Stimulated activated CD4-positive, alpha-beta T cell treated with anti-CD3 and anti-CD28 coated beads, Interleukin-4, amount 100 ng/mL, for 4 hours (primary cell): ENCODE measurements around the gene EVI5.
"Not testable (repeated sequence)": the region's sequence is repeated elsewhere in the genome, so short reads cannot be mapped to it uniquely, and the experiment has no call there.

Experiments
- DNase-seq, 2 experiments: peaks; one replicate each; pipeline ENCODE4 v3.0.0-alpha.2; 2020

The EVI5 gene

DNA sequence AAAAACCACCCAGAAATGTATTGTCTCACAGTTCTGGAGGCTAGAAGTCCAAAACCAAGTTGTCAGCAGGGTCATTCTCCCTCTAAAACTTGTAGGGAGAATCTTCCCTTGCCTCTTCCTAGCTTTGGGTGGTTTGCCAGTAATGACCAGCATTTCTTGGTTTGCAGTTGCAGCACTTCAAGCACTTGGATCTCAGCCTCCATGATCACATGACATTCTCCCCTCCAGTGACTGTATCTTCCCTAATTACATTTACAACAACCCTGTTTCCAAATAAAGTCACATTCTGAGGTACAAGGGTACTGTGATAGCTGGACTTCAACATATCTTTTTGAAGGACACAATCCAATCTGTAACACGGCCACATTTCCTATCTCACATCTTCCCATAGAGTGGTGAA, 37.2 kb downstream of the EVI5 start:
- no peak for DNase-seq

DNA sequence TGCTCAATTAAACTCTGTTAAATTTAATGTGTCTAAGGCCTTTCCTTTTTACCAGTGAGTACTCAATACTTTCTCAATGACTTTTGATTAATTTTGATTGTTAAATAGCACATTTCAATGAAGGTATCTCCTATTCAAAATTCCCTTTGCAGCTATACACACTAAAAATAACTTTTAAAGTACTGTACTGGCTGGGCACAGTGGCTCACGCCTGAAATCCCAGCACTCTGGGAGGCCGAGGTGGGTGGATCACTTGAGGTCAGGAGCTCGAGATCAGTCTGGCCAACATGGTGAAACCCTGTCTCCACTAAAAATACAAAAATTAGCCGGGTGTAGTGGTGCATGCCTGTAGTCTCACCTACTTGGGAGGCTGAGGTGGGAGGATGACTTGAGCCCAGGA, 38.7 kb downstream of the EVI5 start:
- not testable (repeated sequence) for DNase-seq

DNA sequence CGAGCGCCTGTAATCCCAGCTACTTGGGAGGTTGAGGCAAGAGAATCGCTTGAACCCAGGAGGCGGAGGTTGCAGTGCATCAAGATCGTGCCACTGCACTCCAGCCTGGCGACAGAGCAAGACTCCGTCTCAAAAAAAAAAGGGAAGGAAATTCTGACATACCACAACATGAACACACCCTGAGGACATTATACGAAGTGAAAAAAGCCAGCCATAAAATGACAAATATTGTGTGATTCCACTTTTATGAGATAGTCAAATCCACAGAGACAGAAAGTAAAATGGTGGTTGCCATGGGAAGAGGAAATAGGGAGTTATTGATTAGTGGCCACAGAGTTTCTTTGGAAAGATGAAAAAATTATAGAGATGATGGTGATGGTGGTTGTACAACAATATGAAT, 41.7 kb downstream of the EVI5 start:
- no peak for DNase-seq

DNA sequence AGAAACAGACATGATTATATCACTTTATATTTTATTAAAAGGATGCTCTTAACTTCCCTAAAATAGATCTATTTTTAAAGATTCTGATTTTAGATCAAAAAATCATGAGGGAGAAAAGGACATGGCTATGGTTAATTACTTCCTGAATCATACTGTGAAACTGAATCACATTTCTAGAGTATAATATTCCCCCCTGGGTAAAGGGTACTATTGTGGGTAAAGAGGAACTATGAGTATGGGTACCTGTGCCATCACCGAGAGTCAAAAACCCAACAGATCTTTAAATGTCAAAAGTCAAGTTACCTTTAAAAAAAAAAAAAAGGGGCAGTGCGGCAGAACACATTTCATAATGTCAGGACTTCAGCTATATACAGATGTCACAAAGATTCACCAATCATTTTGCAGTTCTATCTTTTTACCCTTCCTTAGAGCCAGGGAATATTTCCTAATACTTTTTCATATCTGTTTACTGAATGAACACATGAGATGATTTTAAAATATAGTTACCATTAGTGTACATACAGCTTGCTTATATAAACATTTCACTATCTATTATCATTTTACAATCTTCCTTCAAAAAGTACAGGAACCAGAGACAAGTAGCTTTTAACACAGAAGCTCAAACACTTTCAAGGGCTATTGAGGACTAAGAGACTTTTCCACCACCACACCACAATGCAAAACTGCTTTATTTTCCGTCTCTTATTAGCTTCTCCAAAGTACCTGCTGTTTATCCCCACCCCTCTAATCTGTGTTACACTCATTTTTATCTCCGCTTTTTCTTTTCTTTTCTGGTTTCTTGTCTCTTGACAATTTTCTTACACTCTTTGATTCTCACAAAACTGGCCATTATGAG, 45.0 kb downstream of the EVI5 start:
- DNase-seq: no peak

DNA sequence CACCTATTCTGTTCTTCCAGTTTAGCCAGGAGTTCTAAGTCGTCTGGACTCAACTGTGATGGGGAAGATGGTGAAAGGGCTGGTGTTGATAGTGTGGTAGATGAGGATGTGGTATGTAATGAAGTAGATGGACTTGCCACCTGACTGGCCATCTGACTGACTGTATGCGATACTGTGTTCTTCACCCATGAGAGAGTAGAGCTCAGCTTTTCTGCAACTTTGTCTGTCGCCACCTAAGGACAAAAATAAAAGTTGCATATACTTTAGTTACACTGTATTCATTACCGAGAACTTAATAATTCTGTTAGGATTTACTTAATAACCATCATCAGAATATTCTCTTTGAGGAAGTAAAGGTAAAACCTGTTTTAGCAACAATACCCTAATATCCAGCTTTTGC, 48.5 kb downstream of the EVI5 start:
- DNase-seq: no peak

DNA sequence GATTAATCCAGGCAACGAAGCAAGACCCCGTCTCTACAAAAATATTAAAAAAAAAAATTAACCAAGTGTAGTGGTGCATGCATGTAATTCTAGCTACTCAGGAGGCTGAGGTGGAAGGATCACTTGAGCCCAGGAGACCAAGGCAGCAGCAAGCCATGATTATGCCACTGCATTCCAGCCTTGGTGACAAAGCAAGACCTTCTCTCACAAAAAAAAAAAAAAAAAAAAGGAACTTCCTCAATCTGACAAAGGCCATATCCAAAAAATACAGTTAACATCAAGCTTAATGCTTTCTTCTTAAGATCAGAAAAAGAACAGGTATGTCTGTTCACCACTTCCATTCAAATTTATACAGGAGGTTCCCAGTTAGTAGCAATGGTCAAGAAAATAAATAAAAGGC, 54.4 kb downstream of the EVI5 start:
- DNase-seq: no peak

DNA sequence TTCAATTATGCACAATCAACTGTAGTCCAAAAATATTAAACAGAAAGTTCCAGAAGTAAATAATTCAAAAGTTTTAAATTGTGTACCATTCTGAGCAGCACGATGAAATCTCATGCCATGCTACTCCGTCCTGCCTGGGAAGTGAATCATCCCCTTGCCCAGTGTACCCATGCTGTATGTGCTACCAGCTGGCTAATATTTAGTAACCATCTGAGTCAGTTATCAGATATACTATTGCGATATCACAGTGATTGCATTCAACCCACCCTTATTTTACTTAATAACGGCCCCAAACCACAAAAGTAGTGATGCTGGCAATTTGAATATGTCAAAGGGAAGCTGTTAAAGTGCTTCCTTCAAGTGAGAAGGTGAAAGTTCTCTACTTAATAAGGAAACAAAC, 56.2 kb downstream of the EVI5 start:
- no peak for DNase-seq

DNA sequence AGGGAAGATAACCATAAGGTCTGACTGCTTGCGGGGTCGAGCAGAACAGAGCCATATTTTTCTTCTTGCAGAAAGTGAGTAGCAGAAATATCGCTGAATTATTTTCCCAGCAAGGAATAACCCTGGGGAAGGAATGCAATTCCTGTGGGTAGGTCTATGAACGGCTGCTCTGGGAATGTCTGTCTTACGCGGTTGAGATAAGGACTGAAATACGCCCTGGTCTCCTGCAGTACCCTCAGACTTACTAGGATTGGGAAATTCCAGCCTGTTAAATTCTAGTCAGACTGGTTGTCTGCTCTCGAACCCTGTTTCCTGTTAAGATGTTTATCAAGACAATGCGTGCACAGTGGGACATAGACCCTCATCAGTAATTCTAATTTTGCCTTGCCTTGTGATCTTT, 61.2 kb downstream of the EVI5 start:
- DNase-seq: not testable (repeated sequence)

DNA sequence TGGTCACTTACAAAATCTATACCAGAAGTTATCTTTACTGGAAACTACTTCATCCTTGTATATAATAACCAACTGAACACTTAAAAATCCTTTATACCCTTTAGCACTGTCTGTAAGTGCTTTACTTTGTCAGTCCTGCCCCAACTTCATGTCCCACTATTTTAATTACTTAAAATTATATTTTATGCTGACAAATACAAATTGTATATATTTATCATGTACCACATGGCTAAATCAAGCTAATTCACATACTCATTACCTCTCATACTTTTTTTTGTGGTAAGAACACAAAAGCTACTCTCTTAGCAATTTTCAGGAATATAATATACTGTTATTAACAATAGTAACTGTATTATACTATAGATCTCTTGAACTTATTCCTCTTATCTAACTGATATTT, 63.0 kb downstream of the EVI5 start:
- no peak for DNase-seq

DNA sequence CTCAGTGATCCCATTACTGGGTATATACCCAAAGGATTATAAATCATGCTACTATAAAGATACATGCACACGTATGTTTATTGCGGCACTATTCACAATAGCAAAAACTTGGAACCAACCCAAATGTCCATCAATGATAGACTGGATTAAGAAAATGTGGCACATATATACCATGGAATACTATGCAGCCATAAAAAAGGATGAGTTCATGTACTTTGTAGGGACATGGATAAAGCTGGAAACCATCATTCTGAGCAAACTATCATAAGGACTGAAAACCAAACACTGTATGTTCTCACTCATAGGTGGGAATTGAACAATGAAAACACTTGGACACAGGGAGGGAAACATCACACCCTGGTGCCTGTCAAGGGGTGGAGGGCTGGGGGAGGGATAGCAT, 63.8 kb downstream of the EVI5 start:
- not testable (repeated sequence) for DNase-seq

DNA sequence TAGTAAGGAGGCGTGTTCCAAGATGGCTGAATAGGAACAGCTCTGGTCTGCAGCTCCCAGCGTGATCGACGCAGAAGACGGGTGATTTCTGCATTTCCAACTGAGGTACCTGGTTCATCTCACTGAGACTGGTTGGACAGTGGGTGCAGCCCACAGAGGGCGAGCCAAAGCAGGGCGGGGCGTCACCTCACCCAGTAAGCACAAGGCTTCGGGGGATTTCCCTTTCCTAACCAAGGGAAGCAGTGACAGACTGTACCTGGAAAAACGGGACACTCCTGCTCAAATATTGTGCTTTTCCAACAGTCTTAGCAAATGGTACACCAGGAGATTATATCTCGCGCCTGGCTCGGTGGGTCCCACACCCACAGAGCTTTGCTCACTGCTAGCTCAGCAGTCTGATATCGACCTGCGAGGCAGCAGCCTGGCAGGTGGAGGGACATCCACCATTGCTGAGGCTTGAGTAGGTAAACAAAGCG, 69.4 kb downstream of the EVI5 start:
- DNase-seq: not testable (repeated sequence)

DNA sequence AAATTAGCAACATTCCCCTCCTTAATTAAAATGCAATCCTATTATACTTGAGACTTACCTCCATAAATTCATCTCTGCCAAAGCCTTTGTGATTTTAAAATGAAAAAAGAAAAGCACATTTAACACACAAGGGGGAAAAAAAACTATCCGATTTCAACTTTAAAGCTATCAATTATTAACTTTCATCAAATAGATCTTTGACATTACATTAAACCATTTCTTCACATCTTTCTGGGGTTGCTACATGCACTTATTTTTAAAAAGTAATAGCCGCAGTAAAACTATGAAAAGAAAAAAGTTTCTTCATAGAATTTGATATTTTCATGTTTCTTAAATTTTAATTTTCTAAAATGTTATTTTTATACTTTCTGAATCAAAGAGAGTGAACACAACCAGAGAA, 71.0 kb downstream of the EVI5 start:
- no peak for DNase-seq

DNA sequence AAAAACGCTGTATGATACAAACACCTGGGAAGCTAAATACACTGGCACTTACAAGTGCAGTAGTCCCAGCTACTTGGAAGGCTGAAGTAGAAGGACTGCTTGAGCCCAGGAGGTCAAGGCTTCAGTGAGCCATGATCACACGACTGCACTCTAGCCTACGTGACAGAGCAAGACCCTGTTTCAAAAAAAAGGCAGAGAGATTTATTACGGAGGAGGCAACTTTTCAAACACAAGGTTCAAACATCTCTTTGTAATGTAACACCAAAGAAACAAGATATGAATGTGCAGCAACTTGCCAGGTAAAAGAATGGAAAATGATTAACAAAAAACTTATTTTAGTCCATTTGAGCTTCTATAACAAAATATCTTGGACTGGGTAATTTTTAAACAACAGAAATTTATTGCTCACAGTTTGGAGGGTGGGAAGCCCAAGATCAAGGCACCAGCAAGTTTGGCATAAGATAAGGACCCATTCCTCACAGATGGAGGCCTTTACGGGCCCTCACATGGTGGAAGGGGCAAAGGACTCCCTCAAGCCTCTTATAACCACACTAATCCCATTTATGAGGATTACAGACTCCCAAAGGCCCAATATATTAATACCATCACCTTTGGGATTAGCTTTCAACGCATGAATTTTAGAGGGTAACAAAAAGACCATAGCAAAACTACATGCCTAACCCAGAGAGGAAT, 73.3 kb downstream of the EVI5 start:
- no peak for DNase-seq

DNA sequence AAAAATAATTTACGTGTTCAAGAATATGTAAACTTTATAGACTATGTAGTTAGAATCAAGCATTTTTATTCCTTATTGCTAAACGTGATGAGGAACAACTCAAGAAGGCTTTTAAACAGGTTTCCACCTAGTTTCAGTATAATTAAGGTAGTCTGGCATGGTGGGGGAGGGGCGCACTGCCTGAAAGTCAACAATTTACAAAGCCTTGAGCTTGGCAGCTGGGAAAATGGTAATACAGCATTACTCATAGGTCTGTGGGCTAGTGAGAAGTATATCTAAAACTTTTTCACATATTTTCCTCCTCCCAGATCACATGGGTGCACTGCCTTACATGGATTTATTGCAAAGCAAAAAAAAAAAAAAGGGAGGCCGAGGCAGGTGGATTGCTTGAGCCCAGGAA, 75.2 kb downstream of the EVI5 start:
- DNase-seq: no peak

DNA sequence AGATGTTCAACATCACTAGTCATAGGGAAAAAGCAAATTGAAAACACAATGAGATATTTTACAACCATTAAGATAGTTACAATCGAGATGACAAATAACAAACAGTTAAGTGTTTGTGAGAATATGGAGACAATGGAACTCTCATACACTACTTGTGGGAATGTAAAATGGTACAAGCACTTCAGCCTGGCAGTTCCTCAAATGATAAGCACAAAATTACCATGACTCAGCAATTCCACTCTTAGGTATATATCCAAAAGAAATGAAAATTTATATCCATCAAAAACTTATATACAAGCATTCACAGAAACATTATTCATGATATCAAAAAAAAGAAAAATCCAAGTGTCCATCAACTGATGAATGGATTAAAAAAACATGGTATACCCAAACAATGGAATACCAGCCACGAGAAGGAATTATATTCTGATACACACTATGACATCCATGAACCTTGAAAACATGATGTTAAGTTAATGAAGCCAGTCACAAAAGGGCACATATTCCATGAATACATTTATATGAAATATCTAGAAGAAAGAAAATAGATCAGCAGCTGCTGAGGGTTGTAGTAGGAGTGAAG, 76.4 kb downstream of the EVI5 start:
- no peak for DNase-seq

DNA sequence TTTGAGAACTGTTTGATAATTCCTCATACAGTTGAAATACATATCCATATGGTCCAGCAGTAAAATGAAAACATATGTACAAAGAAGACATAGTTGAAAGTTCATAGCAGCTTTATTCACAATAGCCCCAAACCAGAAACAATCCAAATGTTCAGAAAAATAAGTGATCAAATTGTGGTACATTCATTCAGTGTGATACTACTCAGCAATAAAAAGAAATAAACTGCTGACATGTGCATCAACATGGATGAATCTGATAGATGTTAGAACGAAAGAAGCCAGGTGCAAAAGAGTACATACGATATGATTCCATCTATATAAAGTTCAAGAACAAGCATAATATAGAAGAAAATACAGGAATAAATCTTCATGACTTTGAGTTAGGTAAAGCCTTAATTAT, 77.2 kb downstream of the EVI5 start:
- DNase-seq: no peak

DNA sequence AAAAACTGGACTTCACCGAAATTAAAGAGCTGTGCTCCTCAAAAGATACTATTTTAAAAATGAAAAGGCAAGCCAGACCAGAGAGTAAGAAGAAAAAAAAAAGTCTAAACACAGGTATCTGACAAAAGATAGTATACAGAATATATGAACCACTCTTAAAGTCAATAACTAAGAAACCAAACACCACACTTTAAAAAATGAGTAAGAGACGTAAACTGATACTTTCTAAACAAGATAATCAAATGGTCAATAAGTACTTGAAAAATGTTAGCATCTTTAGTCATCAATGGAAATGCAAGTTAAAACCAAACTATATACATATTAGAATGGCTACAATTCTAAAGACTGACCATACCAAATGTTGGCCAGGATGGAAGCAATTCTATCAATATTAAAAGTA, 77.6 kb downstream of the EVI5 start:
- no peak for DNase-seq

DNA sequence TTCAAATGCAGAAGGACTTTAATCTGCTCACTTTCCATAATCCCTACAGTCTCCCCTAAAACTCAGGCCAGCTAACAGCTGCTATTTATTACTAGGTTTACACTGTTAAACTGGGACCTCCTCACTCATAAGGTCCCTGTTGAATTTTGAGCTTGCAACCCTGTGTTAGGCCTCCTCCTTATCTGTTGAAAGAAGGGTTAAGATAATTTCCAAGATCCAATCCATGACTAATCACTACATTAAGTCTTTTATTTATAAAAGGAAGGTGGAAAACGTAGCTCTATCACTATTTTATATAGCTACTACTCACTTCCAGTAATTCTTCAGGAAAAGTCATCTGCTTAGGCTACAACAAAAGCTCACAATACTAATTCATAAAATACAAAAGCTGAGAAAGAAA, 79.5 kb downstream of the EVI5 start:
- DNase-seq: no peak

DNA sequence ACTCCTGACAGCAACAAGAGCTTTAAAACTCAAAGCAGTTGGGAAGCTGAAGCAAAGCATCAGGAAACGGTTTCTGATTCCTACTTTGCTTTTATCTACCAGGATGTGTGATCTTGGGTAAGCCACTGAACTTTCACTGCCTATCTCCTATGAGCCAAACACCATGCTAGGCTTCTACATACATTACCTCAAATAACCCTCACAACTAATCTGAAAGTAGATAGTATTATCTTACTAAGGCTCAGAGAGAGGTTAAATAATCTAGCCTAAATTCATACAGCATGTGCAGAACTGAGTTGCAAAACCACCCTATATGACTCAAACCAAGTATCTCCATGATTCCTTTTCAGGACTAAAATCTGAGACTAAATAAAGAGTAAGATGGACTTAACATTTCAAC, 83.8 kb downstream of the EVI5 start:
- DNase-seq: no peak

DNA sequence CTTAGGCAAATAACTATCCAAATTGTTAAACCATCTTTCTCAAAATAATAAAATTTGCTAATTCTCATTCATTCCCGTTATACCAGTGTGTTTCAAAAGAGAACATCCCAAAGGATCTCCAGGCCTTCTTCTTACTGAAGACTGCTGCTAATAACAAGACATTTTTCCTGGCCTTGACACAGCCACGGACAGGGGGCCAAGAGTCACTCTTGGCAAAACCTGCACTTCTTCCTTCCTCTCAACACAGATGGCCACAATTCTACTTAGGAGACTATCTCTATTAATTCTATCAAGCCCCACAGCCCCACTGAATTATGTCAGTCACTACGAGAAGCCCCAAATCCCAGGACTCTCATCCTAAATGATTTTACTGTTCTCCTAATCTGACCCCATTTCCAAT, 86.0 kb downstream of the EVI5 start:
- DNase-seq: no peak

DNA sequence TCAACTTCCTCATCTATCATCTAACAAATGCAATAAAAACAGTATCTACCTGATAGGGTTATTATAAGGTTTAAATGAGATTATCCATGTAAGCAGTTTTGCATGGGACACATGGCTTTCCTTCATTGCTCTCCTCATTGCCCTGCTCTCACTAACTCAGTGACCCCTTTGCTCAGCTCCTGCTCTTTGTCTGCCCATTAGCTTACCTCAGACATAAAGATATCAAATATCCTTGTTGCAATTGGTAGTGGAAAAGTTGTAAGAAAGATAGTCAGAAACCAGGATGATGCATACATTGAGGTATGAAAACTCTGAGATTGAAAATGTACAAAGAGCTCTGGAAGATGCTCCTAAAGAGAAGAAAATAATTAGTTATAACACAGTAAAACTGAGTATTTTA, 89.8 kb downstream of the EVI5 start:
- no peak for DNase-seq

DNA sequence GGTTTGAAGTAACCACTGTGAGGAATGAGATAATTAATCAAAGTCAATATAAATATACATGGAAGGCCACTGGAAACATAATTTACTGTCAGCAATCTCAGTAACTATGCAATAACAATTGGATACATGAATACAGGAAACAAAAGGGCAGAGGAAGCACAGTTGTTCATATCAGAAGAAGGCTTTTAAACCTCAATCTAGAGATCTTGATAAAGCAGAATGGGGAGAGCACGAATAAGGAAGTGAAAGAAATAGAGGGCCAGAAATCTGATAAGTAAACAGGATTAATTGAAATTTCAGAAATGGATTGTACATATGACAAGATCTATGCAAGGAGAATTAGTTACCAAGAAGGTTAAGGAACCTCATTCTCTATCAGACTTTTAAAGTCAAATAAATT, 93.0 kb downstream of the EVI5 start:
- DNase-seq: no peak

DNA sequence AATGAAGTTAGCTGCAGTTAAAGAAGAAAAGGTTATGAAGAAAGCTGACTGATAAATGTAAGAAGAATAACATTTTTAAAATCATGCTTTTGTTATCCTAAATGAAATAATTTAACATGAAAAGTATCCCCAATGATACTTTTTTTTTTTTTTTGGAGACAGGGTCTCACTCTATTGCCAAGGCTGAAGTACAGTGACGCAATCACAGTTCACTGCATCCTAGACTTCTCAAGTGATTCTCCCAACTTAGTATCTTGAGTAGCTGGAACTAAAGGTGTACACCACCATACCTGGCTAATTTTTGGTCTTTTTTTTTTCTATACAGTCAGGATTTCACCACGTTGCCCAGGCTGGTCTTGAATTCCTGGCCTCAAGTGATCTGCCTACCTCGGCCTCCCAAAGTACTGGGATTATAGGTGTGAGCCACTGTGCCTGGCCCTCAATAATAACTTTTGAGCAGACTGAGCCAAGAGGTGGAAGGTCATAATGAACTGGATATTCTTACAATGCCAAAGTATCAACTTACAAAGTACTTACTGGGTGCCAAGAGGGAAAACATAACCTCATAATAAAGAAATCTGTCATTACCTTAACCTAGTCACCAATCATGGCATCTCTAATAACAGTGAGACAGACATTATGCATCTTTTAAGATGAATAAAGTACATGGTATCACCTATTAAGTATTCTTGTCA, 94.5 kb downstream of the EVI5 start:
- no peak for DNase-seq

DNA sequence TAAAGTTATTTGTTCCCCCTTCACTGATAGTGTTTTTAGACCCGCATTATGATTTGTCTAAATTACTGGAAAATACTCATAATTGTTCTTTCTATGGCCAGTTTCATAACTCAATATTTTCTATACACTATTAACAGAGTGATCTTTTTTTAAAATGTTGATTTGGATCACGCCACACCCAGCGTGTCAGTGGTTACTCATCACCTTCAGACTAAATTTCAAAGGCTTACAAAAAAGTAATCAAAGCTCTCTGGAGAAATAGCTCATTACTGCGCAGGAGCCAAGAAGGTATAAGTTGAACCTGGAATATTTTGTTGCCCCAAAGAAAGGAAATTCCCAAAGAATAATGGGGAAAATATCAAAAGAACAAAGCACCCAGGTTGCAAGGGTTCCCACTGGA, 104.9 kb downstream of the EVI5 start:
- DNase-seq: no peak
